Measurements from ENCODE around the gene SLC12A3.
A peak's percentile ranks its signal among the peaks of the same experiment; 100 is the strongest.

The SLC12A3 gene

DNA sequence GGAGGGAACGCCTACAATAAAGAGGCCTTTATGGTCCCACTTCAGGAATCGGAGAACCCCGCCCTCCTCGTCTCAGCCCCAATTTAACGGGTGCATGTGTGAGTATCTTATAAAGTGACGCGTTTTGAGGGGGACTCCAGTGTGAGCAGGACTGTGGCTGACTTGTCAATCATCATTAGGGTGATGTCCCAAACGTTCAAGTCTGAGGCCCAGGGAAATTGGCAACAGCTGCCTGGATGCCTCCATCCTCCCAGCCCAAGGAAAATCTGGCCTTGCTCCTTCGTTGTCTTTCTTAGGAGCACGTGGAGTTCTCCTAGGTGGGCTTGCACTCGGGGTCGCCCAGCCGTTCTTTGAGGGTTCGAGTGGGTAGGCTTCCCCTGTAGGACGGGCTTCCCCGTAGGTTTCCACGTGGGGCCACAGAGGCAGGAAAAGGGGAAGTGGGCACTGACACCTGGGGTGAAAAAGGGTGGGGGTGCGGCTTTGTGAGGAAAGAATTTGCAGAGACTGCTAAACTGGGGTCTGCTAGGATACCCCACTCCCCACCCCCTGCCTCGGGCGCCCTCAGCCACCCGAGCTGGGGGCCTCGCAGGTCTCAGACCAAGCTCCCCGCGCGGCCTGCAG is 66.4 kb downstream of the SLC12A3 start:
- peak overlapping the region; percentile 95 for H3K4me3 ChIP-seq (ENCODE audit: low read length, poor library complexity, severe bottlenecking)
- H3K9ac ChIP-seq (ENCODE audit: low read depth, low read length, poor library complexity, severe bottlenecking) = peak overlapping the region; percentile 92
- no peaks in the 10 kb centered on the region for H3F3A ChIP-seq (ENCODE audit: low read depth)

DNA sequence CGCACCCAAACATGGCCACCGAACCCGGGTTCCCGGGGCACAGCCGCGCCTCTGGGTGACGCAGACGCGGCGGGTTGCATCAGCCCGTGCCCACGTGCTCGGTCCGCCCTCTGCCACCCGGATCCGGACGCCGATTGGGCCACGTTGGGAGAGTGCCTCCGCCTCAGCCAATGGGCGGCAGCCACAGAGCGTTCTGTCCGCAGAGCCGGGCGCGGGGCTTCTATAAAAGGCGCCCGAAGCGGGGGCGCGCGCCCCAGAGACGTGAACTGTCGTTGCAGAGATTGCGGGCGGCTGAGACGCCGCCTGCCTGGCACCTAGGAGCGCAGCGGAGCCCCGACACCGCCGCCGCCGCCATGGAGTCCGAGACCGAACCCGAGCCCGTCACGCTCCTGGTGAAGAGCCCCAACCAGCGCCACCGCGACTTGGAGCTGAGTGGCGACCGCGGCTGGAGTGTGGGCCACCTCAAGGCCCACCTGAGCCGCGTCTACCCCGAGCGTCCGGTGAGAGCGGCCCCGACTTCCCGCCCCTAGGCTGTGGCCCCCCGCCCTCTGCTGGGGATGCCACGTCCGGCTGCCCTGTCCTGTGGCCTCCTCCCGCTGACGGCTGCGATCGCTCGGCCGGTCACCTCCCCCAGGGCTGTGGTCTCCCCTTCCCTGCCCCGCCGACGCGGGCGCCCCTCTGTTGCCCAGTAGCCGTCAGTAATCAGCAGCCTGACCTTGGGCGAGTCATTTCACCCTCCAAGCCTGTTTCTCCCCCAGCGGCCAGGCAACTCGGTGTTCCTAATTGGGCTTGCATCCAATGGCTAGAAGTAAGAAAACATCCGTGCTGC is 67.1 kb downstream of the SLC12A3 start, which contains the start of gene HERPUD1:
Gene HERPUD1, plus strand, starts transcription at position 251 of the 829 bp plus-strand sequence. Its CDS starts 103 bp downstream, at position 354.
- peaks cover 51% of the 10 kb centered on the region for H3K79me2 ChIP-seq (ENCODE audit: insufficient read depth, low read length)
- no peak for TF ChIP-seq EZH2phosphoT487 (IDR thresholded peaks at IDR 0.05; ENCODE audit: borderline replicate concordance)
- TF ChIP-seq, protein P1, sequence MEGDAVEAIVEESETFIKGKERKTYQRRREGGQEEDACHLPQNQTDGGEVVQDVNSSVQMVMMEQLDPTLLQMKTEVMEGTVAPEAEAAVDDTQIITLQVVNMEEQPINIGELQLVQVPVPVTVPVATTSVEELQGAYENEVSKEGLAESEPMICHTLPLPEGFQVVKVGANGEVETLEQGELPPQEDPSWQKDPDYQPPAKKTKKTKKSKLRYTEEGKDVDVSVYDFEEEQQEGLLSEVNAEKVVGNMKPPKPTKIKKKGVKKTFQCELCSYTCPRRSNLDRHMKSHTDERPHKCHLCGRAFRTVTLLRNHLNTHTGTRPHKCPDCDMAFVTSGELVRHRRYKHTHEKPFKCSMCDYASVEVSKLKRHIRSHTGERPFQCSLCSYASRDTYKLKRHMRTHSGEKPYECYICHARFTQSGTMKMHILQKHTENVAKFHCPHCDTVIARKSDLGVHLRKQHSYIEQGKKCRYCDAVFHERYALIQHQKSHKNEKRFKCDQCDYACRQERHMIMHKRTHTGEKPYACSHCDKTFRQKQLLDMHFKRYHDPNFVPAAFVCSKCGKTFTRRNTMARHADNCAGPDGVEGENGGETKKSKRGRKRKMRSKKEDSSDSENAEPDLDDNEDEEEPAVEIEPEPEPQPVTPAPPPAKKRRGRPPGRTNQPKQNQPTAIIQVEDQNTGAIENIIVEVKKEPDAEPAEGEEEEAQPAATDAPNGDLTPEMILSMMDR (conservative IDR thresholded peaks at IDR 0.05; ENCODE audit: low read length) = no peak
- H2AFZ ChIP-seq (ENCODE audit: low read length) = peak within 1 kb of the TSS; percentile 77
- H3K9me3 ChIP-seq (ENCODE audit: insufficient read depth, low read depth, low read length) = no peaks in the 10 kb centered on the region
- H3F3A ChIP-seq (ENCODE audit: low read depth) = no peaks in the 10 kb centered on the region
- no peaks in the 10 kb centered on the region for H3K9me2 ChIP-seq (replicated peaks; ENCODE audit: low read depth, low read length)
- peaks cover 40% of the 10 kb centered on the region for H3K4me1 ChIP-seq (ENCODE audit: insufficient read depth, low read length, poor library complexity, severe bottlenecking)
- H3K9ac ChIP-seq (ENCODE audit: low read depth, low read length, poor library complexity, severe bottlenecking) = peak within 1 kb of the TSS; percentile 92
- H3K4me2 ChIP-seq (ENCODE audit: low read depth, low read length, poor library complexity, severe bottlenecking) = peak within 1 kb of the TSS; percentile 87
- peaks cover 36% of the 10 kb centered on the region for H4K20me1 ChIP-seq (ENCODE audit: insufficient read depth, low read length, poor library complexity, severe bottlenecking)
- H3K36me3 ChIP-seq (ENCODE audit: insufficient read depth, low read length) = peaks cover 20% of the 10 kb centered on the region; the same call in 1 of the 2 replicates
- peak within 1 kb of the TSS; percentile 95 for H3K4me3 ChIP-seq (ENCODE audit: low read length, poor library complexity, severe bottlenecking)
- H3K27me3 ChIP-seq (ENCODE audit: insufficient read depth, low read length, poor library complexity, severe bottlenecking) = no peaks in the 10 kb centered on the region

More for the DNA sequence above, 66.4 kb downstream of the SLC12A3 start:
- no peaks in the 10 kb centered on the region for H3K9me2 ChIP-seq (replicated peaks; ENCODE audit: low read depth, low read length)
- peaks cover 13% of the 10 kb centered on the region; the same call in 1 of the 2 replicates for H3K36me3 ChIP-seq (ENCODE audit: insufficient read depth, low read length)
- no peaks in the 10 kb centered on the region for H3K9me3 ChIP-seq (ENCODE audit: insufficient read depth, low read depth, low read length)
- peaks cover 33% of the 10 kb centered on the region for H3K4me1 ChIP-seq (ENCODE audit: insufficient read depth, low read length, poor library complexity, severe bottlenecking)
- peak overlapping the region; percentile 85 for H3K4me2 ChIP-seq (ENCODE audit: low read depth, low read length, poor library complexity, severe bottlenecking)
- H4K20me1 ChIP-seq (ENCODE audit: insufficient read depth, low read length, poor library complexity, severe bottlenecking) = peaks cover 34% of the 10 kb centered on the region
- H2AFZ ChIP-seq (ENCODE audit: low read length) = peak overlapping the region; percentile 77
- TF ChIP-seq EZH2phosphoT487 (IDR thresholded peaks at IDR 0.05; ENCODE audit: borderline replicate concordance) = no peak
- TF ChIP-seq, protein P1 (conservative IDR thresholded peaks at IDR 0.05; ENCODE audit: low read length) = no peak
- no peaks in the 10 kb centered on the region for H3K27me3 ChIP-seq (ENCODE audit: insufficient read depth, low read length, poor library complexity, severe bottlenecking)
- H3K79me2 ChIP-seq (ENCODE audit: insufficient read depth, low read length) = peaks cover 43% of the 10 kb centered on the region

DNA sequence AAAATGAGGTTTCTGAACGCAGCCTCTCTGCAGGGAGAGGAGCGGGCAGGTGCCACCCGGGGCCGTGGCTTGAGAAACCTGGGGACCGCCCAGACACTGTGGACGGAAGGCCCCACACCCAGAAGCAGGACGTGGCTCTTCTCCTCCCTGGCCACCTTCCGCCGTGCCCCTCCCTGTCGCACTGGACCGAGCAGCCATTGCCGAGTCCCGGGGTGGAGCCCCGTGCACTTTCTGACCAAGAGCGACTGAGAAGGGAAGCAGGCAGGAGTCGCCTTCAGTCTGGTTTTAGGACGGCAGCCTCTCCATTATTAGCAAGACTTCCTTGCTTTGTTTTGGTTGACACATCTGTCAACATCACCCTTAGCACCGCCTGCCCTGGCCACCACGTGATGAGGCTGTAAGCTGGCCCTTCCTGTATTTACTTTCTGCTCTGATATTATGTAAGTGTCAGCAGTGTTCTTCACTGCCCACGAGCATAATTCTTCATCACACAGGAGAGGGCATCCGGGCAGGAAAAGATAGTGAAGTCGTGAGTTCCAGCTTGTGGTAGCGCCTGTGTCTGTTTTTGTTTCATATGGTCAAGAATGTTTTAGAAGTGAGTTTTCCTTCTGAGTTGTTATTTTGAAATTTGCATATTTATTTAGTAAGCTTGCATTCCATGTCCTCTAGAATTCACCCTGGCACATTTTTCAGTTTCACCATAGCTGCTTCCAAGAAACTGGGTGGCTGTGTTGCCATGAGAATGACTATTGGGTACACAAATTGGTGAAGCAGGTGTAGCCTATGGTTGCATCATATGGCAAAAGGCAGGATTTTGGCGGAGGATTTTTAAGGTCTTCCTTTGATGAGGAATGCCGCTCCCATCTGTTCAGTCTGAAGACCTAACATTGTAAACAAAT is 68.0 kb downstream of the SLC12A3 start:
- H3K79me2 ChIP-seq (ENCODE audit: insufficient read depth, low read length) = peaks cover 53% of the 10 kb centered on the region
- H3F3A ChIP-seq (ENCODE audit: low read depth) = no peaks in the 10 kb centered on the region

More for the DNA sequence above, 68.0 kb downstream of the SLC12A3 start:
- no peak for TF ChIP-seq EZH2phosphoT487 (IDR thresholded peaks at IDR 0.05; ENCODE audit: borderline replicate concordance)
- TF ChIP-seq, protein P1 (conservative IDR thresholded peaks at IDR 0.05; ENCODE audit: low read length) = no peak
- Histone ChIP-seq H3K27me3 (ENCODE audit: insufficient read depth, low read length, poor library complexity, severe bottlenecking) (no peaks in the 10 kb centered on the region), H3K36me3 (ENCODE audit: insufficient read depth, low read length) (peaks cover 28% of the 10 kb centered on the region; the same call in 1 of the 2 replicates), H3K4me2 (ENCODE audit: low read depth, low read length, poor library complexity, severe bottlenecking) (peak overlapping the region; percentile 87), H2AFZ (ENCODE audit: low read length) (peak overlapping the region; percentile 29; the same call in 1 of the 2 replicates), H3K9me2 (replicated peaks; ENCODE audit: low read depth, low read length) (no peaks in the 10 kb centered on the region), H3K9me3 (ENCODE audit: insufficient read depth, low read depth, low read length) (no peaks in the 10 kb centered on the region), H3K9ac (ENCODE audit: low read depth, low read length, poor library complexity, severe bottlenecking) (peak overlapping the region; percentile 92), H3K4me3 (ENCODE audit: low read length, poor library complexity, severe bottlenecking) (peak overlapping the region; percentile 95), H3K4me1 (ENCODE audit: insufficient read depth, low read length, poor library complexity, severe bottlenecking) (peaks cover 43% of the 10 kb centered on the region), H4K20me1 (ENCODE audit: insufficient read depth, low read length, poor library complexity, severe bottlenecking) (peaks cover 36% of the 10 kb centered on the region)
